Fibroblast of mammary gland (primary cell): Measurements from ENCODE around the gene C2CD4A.

Source experiments
- DNase-seq: peaks from one replicate; pipeline ENCODE4 v3.0.0-alpha.2; 2010; ENCODE audit warnings: low read depth
- H3K4me3 ChIP-seq: 2 replicates; pipeline ENCODE4 v1.5.1; 2011; ENCODE audit warnings: low read depth, mild to moderate bottlenecking, low read length, moderate library complexity; ENCODE audit not compliant: control insufficient read depth
- TF ChIP-seq, protein P1 (sequence below): conservative IDR thresholded peaks from 2 replicates; pipeline ENCODE4 v1.5.1; 2011; ENCODE audit warnings: low read depth, low read length, inconsistent platforms; ENCODE audit not compliant: control insufficient read depth, insufficient read depth

Gene C2CD4A

DNA sequence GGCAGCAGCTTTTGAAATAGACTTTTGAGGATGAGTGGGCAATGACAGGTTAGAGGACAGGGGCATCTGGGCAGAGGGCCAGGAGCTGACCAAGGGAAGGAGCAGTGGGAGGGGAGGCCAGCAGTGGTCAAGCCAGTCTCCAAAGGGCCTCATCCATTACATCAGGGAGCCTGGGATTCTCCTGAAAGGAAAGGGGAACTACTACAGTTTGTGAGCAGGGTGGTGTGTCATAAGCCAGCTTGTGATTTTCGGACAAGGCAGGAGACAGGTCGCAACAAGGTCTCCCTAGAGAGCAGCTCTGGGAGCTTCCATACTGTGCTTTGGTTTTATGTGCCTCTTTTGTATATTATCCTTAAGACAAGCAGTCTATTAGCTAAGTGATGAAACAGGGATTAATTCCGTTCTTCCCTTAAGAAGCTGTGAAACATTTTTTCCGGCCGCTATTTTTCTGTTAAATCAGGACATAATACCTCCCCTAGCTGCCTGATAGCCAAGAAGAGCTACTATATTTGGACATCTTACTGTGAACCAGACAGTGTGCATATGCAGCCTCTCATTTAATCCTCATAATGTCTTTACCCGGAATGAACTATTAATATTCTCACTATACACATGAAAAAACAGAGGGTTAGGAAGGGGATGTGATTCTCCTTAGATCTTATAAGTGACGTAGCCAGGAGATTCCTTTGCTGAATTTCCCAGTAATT, 51.9 kb downstream of the C2CD4A start:
- TF ChIP-seq, protein P1, sequence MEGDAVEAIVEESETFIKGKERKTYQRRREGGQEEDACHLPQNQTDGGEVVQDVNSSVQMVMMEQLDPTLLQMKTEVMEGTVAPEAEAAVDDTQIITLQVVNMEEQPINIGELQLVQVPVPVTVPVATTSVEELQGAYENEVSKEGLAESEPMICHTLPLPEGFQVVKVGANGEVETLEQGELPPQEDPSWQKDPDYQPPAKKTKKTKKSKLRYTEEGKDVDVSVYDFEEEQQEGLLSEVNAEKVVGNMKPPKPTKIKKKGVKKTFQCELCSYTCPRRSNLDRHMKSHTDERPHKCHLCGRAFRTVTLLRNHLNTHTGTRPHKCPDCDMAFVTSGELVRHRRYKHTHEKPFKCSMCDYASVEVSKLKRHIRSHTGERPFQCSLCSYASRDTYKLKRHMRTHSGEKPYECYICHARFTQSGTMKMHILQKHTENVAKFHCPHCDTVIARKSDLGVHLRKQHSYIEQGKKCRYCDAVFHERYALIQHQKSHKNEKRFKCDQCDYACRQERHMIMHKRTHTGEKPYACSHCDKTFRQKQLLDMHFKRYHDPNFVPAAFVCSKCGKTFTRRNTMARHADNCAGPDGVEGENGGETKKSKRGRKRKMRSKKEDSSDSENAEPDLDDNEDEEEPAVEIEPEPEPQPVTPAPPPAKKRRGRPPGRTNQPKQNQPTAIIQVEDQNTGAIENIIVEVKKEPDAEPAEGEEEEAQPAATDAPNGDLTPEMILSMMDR = no peak
- peak; percentile 36 for DNase-seq
- H3K4me3 ChIP-seq = no peak overlapping the region

DNA sequence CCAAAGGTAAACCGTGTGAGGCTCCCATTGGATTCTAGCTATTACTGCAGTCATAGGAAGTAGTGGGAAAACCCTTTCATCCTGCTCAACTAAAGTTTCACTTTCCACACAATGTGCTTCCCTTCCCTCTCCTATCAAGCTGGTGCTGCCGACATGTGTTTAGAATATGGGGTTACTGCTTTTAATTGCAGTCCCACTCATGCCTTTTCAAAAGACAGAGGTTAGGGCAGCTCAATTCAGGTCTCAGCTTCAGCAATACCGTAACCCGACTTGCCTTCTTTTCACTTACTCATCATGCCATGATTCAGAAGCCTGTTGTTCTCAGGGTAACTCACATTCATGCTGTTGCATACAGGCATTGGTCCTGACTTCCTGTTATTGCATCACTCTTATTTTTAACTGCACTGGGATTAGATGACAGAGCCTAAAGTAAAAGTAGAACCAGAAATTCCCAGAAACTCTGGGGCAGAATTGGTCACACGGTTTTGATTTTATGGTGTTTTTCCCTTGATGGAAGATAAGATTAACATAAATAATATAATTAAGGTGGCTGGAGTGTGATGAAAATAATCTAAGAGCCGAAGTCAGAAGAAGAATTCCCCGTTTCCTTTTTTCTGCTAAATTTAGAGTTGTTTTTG, 52.6 kb downstream of the C2CD4A start:
- no peak overlapping the region for H3K4me3 ChIP-seq
- TF ChIP-seq, protein P1 = no peak
- peak; percentile 96 for DNase-seq

DNA sequence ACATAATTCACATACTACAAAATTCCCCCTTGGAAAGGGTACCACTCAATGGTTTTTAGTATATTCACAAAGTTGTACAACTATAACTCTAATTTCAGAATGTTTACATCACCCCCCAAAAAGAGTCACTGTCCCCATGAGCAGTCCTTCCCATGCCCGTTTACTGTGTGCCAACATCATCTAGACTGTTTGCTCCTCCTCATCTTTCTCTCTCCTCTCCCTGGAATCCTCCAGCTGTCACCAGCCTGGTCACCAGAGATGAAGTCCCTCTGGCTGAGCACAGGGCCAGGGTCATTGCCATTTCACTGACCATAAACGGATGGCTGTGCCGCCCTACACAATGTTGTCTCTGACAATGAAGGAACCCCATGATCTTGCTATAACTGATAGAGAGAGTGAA, 53.1 kb downstream of the C2CD4A start:
- TF ChIP-seq, protein P1 = no peak
- DNase-seq = no peak
- no peak overlapping the region for H3K4me3 ChIP-seq
